Activated CD8-positive, alpha-beta memory T cell treated with anti-CD3 and anti-CD28 coated beads, Interleukin-2, amount 50 U/mL, for 4 hours (primary cell): ENCODE results near the gene ZPBP2.
"Not testable (repeated sequence)": the region's sequence is repeated elsewhere in the genome, so short reads cannot be mapped to it uniquely, and the experiment has no call there.

ENCODE experiments used
- DNase-seq: peaks from one replicate; pipeline ENCODE4 v3.0.0-alpha.2; 2020

ZPBP2 gene

GRCh38 chr17:39855911-39856649 is 11.9 kb upstream of the ZPBP2 start:
- not testable (repeated sequence) for DNase-seq

GRCh38 chr17:39861235-39861634 is 6.8 kb upstream of the ZPBP2 start:
- no peak for DNase-seq

GRCh38 chr17:39863244-39863917 is 4.6 kb upstream of the ZPBP2 start:
- no peak for DNase-seq

GRCh38 chr17:39863918-39864746 is 3.9 kb upstream of the ZPBP2 start, which contains the start of gene IKZF3:
IKZF3 (minus strand) TSS chr17:39864312; CDS start chr17:39864126, 186 bp downstream.
- peak; percentile 84 for DNase-seq

- no peak for DNase-seq
These were observed 1.8 kb upstream of the ZPBP2 start for GRCh38 chr17:39866013-39866730.

GRCh38 chr17:39867084-39867879 is 720 bp upstream of the ZPBP2 start:
- DNase-seq: peak; percentile 47

- no peak for DNase-seq
These were observed 546 bp downstream of the ZPBP2 start for GRCh38 chr17:39868554-39868942.

- no peak for DNase-seq
These were observed 2.8 kb downstream of the ZPBP2 start for GRCh38 chr17:39870776-39871175.

GRCh38 chr17:39871801-39872200 is 3.8 kb downstream of the ZPBP2 start:
- no peak for DNase-seq

- no peak for DNase-seq
These were observed 4.7 kb downstream of the ZPBP2 start for GRCh38 chr17:39872751-39873150.

GRCh38 chr17:39886102-39886501 is 18.1 kb downstream of the ZPBP2 start:
- not testable (repeated sequence) for DNase-seq

GRCh38 chr17:39887078-39887477 is 19.1 kb downstream of the ZPBP2 start:
- no peak for DNase-seq

- no peak for DNase-seq
These were observed 21.2 kb downstream of the ZPBP2 start for GRCh38 chr17:39889200-39889599.

- DNase-seq: no peak
These were observed 26.8 kb downstream of the ZPBP2 start for GRCh38 chr17:39894681-39895376.

GRCh38 chr17:39898088-39898487 is 30.1 kb downstream of the ZPBP2 start:
- DNase-seq: no peak

- DNase-seq: no peak
These were observed 31.2 kb downstream of the ZPBP2 start for GRCh38 chr17:39899215-39899614.

- DNase-seq: not testable (repeated sequence)
These were observed 34.0 kb downstream of the ZPBP2 start for GRCh38 chr17:39902027-39902426.

GRCh38 chr17:39903158-39903884 is 35.3 kb downstream of the ZPBP2 start:
- DNase-seq: no peak

- DNase-seq: no peak
These were observed 36.9 kb downstream of the ZPBP2 start for GRCh38 chr17:39904990-39905288.

GRCh38 chr17:39908789-39909352 is 40.9 kb downstream of the ZPBP2 start:
- no peak for DNase-seq
